DOHH2 (cell line): ENCODE measurements around the gene KCTD10.

ENCODE experiments used
- EZH2phosphoT487 ChIP-seq: fragments of 200-600 bp; sonication (generic); IDR thresholded peaks from 2 replicates; pipeline ENCODE4 v1.6.1; 2017; ENCODE audit warnings: borderline replicate concordance, mild to moderate bottlenecking, antibody characterized with exemption, low read length, moderate library complexity, mixed read lengths
- TF ChIP-seq, protein P1 (sequence below): fragments of 200-600 bp; sonication (generic); IDR thresholded peaks from one replicate; pipeline ENCODE4 v1.5.1; 2014; ENCODE audit warnings: antibody characterized with exemption, mild to moderate bottlenecking, low read depth, low read length; ENCODE audit not compliant: poor library complexity, severe bottlenecking

DNA sequence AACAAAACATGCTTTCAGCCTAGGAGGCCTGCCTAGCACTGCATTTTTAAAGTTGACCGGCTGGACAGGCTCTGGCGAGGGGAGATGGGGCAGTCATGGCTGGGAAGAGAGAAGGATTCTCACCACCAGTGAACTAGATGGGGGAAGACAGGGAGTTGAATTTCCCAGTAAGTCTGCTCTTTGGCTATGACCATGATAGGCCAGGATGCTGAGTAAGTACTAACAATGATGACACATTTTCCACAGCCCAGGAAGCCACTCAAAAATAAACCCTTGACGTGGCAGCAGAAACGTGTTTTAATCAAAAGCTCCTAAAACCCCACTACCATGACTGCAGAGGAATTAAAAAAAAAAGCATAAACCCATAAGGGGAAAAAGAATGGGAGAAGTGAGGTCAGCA, 19.0 kb downstream of the KCTD10 start:
- TF ChIP-seq, protein P1, sequence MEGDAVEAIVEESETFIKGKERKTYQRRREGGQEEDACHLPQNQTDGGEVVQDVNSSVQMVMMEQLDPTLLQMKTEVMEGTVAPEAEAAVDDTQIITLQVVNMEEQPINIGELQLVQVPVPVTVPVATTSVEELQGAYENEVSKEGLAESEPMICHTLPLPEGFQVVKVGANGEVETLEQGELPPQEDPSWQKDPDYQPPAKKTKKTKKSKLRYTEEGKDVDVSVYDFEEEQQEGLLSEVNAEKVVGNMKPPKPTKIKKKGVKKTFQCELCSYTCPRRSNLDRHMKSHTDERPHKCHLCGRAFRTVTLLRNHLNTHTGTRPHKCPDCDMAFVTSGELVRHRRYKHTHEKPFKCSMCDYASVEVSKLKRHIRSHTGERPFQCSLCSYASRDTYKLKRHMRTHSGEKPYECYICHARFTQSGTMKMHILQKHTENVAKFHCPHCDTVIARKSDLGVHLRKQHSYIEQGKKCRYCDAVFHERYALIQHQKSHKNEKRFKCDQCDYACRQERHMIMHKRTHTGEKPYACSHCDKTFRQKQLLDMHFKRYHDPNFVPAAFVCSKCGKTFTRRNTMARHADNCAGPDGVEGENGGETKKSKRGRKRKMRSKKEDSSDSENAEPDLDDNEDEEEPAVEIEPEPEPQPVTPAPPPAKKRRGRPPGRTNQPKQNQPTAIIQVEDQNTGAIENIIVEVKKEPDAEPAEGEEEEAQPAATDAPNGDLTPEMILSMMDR = no peak
- TF ChIP-seq EZH2phosphoT487 = no peak
